ENCODE measurements around the gene RPUSD4.

DNA sequence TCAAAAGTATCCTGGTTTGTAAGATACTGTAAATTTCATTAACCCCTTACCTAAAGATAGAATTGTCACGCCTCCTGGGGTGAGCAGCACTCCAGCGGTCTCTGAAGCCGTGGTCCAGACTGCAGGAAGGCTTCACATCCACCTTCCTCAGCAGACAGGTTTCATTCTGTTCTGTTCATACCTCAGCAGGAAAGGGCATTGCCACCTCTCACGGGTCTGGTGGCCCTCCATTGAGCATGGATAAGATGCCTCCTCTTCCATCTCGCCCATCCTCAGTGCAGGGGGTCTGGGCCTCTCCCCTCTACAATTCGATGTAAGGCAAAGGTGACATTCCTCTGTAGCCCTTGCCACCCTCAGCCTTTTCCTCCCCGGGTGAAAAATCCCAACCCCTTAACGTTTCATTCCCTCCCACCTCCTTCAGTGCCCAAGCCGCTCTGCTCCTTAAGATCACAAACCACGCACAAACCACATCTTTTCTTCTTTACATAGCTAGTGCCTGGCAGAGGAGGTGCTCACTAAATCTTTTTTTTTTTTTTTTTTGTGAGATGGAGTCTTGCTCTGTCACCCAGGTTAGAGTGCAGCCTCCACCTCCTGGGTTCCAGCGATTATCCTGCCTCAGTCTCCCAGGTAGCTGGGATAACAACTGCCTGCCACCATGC is 28.5 kb downstream of the RPUSD4 start:
- TF ChIP-seq, protein P1, sequence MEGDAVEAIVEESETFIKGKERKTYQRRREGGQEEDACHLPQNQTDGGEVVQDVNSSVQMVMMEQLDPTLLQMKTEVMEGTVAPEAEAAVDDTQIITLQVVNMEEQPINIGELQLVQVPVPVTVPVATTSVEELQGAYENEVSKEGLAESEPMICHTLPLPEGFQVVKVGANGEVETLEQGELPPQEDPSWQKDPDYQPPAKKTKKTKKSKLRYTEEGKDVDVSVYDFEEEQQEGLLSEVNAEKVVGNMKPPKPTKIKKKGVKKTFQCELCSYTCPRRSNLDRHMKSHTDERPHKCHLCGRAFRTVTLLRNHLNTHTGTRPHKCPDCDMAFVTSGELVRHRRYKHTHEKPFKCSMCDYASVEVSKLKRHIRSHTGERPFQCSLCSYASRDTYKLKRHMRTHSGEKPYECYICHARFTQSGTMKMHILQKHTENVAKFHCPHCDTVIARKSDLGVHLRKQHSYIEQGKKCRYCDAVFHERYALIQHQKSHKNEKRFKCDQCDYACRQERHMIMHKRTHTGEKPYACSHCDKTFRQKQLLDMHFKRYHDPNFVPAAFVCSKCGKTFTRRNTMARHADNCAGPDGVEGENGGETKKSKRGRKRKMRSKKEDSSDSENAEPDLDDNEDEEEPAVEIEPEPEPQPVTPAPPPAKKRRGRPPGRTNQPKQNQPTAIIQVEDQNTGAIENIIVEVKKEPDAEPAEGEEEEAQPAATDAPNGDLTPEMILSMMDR (IDR thresholded peaks at IDR 0.05): no peak
- TF ChIP-seq POLR2A (IDR thresholded peaks at IDR 0.05): no peak
- no peak for TF ChIP-seq EP300 (IDR thresholded peaks at IDR 0.05)
